ENCODE data around the gene NKAIN2. TPM values are rescaled to one million over a fixed set of nuclear protein-coding genes. Genes with fewer than 3 reads are reported as not detected.

NKAIN2 gene
- total and polyA plus RNA-seq, 9 of the 15 experiments (the other 6 are each of a cell fraction or from before 2014, with no cell fraction given) = not detected

GRCh38 chr6:124298730-124299129 is 495.1 kb downstream of the NKAIN2 start:
- no peak overlapping the region for H3K4me2 ChIP-seq (ENCODE audit: insufficient read depth, low read length)
- FAIRE-seq (no peak), ATAC-seq (no peak), DNase-seq (ENCODE audit: extremely low read depth in 1 of 4, low spot score in 3 of 4) (no peak)
- no TSS peak for BruUV-seq (replicated peaks)
- no peaks in the 10 kb centered on the region for H3K79me2 ChIP-seq (ENCODE audit: control insufficient read depth, insufficient read depth, low read length)
- H3K4me1 ChIP-seq (replicated peaks in 1 of 2; ENCODE audit: control insufficient read depth in 2 of 2, insufficient read depth in 2 of 2, low read length in 2 of 2) = no peaks in the 10 kb centered on the region
- in situ Hi-C loops (cut with MboI) (no loop called here), intact Hi-C loops (cut with micrococcal nuclease) (no loop called here)
- CTCF ChIA-PET (ENCODE audit: low intra/inter-chr PET ratio) = interaction anchor here (0.6 kb wide), 1 partner anchor 1735 kb away, joined by 3 read pairs; no protein-coding TSS in a partner anchor
- H2AFZ ChIP-seq (ENCODE audit: low read depth, low read length) = no peak overlapping the region
- H4K20me1 ChIP-seq (replicated peaks; ENCODE audit: control insufficient read depth, insufficient read depth, low read length) = no peaks in the 10 kb centered on the region
- no peaks in the 10 kb centered on the region; the same call in 1 of the 2 replicates for H3K9me3 ChIP-seq (replicated peaks; ENCODE audit: control insufficient read depth, insufficient read depth, low read depth, low read length)
- WGBS (ENCODE audit: insufficient coverage, low coverage, missing lambda C conversion rate) = 0% methylated on average over 1 of the region's 1 CpG
- no peaks in the 10 kb centered on the region for H3K27me3 ChIP-seq (ENCODE audit: control insufficient read depth in 2 of 2, insufficient read depth in 2 of 2, low read length in 2 of 2)
- no peak overlapping the region for H3K4me3 ChIP-seq
- no peaks in the 10 kb centered on the region for H3K36me3 ChIP-seq (ENCODE audit: control insufficient read depth, insufficient read depth, low read length)
- no peak overlapping the region for H3K27ac ChIP-seq (ENCODE audit: extremely low read depth, low read depth, low read length)
- no peak overlapping the region for H3K9ac ChIP-seq (ENCODE audit: insufficient read depth in 1 of 2, low read depth in 2 of 2, low read length in 2 of 2)
- POLR2A ChIA-PET = no interaction called here
- H3K9me1 ChIP-seq (ENCODE audit: control insufficient read depth, insufficient read depth, low read length) = no peaks in the 10 kb centered on the region
- TF ChIP-seq ZBTB9 (CRISPR knock-in tag; IDR thresholded peaks at IDR 0.05) (no peak), ZNF830 (CRISPR knock-in tag; IDR thresholded peaks at IDR 0.05) (no peak), ATF1 (CRISPR knock-in tag; IDR thresholded peaks at IDR 0.05) (no peak), ATF1 (tag; IDR thresholded peaks at IDR 0.05) (no peak), KDM2B (CRISPR knock-in tag; IDR thresholded peaks at IDR 0.05) (no peak), PURB (CRISPR knock-in tag; IDR thresholded peaks at IDR 0.05; ENCODE audit: low read depth) (no peak), MEF2A (IDR thresholded peaks at IDR 0.05; ENCODE audit: control insufficient read depth, low read depth, low read length) (no peak), HOMEZ (CRISPR knock-in tag; IDR thresholded peaks at IDR 0.05) (no peak), AFF1 (IDR thresholded peaks at IDR 0.05; ENCODE audit: low read depth in 1 of 2, partially characterized antibody in 2 of 2) (no peak)
- TF ChIP-seq, protein P1, sequence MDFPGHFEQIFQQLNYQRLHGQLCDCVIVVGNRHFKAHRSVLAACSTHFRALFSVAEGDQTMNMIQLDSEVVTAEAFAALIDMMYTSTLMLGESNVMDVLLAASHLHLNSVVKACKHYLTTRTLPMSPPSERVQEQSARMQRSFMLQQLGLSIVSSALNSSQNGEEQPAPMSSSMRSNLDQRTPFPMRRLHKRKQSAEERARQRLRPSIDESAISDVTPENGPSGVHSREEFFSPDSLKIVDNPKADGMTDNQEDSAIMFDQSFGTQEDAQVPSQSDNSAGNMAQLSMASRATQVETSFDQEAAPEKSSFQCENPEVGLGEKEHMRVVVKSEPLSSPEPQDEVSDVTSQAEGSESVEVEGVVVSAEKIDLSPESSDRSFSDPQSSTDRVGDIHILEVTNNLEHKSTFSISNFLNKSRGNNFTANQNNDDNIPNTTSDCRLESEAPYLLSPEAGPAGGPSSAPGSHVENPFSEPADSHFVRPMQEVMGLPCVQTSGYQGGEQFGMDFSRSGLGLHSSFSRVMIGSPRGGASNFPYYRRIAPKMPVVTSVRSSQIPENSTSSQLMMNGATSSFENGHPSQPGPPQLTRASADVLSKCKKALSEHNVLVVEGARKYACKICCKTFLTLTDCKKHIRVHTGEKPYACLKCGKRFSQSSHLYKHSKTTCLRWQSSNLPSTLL (IDR thresholded peaks at IDR 0.05) = no peak
- TF ChIP-seq, protein P2, sequence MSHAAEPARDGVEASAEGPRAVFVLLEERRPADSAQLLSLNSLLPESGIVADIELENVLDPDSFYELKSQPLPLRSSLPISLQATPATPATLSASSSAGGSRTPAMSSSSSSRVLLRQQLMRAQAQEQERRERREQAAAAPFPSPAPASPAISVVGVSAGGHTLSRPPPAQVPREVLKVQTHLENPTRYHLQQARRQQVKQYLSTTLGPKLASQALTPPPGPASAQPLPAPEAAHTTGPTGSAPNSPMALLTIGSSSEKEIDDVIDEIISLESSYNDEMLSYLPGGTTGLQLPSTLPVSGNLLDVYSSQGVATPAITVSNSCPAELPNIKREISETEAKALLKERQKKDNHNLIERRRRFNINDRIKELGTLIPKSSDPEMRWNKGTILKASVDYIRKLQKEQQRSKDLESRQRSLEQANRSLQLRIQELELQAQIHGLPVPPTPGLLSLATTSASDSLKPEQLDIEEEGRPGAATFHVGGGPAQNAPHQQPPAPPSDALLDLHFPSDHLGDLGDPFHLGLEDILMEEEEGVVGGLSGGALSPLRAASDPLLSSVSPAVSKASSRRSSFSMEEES (CRISPR knock-in tag; IDR thresholded peaks at IDR 0.05) = no peak
